CD4-positive, alpha-beta T cell treated with Interleukin-6 for 4 hours (primary cell): ENCODE results near the gene TTLL8.

Experiments used
- DNase-seq: peaks from one replicate; pipeline ENCODE4 v3.0.0-alpha.2; 2020; ENCODE audit warnings: mixed read lengths

The TTLL8 gene

GRCh38 chr22:50039669-50040443 is 18.2 kb downstream of the TTLL8 start:
- DNase-seq: no peak

GRCh38 chr22:50035976-50036724 is 21.9 kb downstream of the TTLL8 start:
- no peak for DNase-seq

DNA sequence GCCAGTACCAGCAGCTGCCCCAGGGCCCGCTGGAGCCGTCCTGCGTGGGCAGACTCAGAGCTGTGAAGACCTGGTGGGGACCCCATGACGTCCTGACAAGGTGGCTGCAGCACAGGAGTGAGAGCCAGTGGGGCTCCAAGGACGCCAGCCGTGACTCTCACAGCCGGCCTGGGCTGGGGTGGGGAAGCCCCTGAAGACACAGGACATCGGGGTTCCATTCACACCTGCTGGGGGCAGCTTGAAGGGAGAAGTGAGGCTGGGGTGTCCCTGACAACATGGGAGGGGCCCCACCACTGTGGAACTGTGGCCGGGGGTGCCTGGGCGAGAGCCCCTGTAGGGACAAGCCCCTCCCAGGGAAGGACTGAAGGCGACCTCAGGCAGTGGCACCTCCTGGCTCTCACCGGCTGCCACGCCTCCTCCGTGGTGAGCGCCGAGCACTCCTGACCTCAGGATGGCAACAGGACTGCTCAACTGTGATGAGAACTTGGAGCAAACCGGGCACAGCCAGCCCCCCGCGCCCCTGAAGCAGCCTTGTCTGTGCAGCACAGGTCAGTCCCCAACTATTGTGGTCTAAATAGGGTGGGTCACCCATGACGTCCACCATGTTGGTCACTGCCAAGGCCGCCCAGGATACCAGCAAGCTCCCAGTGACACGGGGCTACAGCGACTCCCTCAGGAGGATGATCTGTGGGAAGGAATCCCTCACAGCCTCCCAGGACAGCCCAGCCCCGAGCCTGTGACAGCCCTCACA is 22.8 kb downstream of the TTLL8 start:
- DNase-seq: no peak

- DNase-seq: no peak
These were observed 23.7 kb downstream of the TTLL8 start for GRCh38 chr22:50034126-50035081.

DNA sequence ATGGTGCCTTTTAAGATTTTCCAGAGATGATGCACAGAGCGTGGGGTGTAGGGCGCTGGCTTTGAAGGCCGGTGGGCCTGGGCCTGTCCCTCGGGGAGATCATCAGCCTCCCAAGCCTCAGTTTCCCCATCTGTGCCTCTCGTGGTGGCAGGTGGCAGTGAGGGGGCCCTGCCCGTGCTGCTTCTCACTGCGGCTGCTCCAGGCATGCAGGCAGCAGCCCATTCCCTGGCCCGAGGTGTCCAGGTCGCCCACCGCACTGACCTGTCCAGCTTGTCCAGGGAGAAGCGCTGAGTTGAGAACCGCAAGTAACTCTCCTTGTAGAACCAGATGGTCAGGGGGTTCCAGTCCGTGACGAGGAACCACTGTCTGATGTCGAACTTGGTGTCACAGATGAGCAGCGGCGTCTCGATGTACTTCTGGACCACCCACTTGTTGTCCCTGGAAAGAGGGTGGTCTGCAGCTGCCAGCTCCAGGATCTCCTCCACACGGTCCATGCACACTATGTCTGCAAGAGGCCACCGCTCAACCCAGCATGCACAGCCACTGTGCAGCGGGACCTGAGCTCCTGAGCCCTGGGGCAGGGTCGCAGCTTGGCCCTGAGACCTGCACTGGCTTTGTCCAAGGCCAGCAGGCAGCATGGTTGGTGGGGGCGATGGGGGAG is 25.0 kb downstream of the TTLL8 start:
- no peak for DNase-seq

DNA sequence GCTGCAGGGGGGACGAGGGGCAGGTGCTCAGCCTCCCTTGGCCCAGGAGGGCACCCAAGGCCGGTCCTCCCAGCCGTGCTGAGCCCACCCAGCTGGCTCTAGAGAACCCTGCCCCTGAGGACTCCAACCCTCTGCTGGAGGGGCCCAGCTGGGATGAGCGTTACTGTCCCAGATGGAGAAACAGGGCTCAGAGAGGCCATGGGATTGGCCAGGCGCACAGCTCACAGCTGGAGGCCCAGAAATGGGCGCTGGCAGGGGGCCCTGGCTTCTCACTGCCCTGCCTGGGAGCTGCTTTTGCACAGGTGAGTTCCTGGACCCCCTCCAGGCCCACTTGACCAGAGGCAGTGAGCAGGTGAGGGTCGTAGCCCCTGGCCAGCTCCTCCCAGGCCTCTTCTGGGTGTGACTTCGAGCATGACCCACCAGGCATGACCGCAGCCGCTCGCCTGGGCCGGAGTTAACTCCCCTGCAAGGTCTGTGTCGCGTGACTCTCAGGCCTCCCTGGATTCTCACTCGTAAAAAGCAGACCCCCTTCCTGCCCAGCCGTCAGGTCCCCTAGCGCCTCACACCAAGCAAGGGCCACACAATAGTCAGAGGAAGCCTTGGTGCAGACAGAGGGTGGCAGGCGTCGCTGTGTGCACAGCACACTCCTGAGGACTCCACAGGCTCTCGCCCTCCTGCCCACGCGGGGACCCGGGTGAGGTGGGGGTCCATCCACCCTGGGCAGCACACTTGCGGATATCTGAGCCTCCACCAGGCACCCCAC is 25.8 kb downstream of the TTLL8 start:
- no peak for DNase-seq

- no peak for DNase-seq
These were observed 26.7 kb downstream of the TTLL8 start for GRCh38 chr22:50031189-50032091.

GRCh38 chr22:50030297-50031188 is 27.6 kb downstream of the TTLL8 start:
- DNase-seq: peak; percentile 90

GRCh38 chr22:50027639-50028537 is 30.2 kb downstream of the TTLL8 start:
- peak; percentile 67 for DNase-seq

- no peak for DNase-seq
These were observed 32.1 kb downstream of the TTLL8 start for GRCh38 chr22:50025993-50026392.

GRCh38 chr22:50022171-50022819 is 35.8 kb downstream of the TTLL8 start:
- no peak for DNase-seq

GRCh38 chr22:50020606-50021005 is 37.5 kb downstream of the TTLL8 start:
- no peak for DNase-seq

DNA sequence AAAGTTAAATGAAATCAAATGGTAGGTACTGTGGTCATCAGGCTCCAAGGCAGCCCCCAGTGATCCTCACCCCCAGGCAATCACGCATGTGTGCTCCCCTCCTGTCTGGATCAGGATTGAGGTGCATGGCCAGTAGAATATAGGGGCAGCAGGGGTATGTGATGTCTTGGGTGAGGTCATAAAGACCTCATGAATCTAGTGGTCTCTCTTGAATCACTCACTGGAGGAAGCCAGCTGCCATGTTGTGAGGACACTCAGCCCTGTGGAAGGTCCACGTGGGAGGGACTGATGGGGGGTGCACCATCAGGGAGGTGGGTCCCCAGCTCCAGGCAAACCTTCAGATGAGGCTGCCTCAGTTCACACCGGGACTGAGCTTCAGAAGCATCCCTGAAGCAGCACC is 38.8 kb downstream of the TTLL8 start:
- no peak for DNase-seq

DNA sequence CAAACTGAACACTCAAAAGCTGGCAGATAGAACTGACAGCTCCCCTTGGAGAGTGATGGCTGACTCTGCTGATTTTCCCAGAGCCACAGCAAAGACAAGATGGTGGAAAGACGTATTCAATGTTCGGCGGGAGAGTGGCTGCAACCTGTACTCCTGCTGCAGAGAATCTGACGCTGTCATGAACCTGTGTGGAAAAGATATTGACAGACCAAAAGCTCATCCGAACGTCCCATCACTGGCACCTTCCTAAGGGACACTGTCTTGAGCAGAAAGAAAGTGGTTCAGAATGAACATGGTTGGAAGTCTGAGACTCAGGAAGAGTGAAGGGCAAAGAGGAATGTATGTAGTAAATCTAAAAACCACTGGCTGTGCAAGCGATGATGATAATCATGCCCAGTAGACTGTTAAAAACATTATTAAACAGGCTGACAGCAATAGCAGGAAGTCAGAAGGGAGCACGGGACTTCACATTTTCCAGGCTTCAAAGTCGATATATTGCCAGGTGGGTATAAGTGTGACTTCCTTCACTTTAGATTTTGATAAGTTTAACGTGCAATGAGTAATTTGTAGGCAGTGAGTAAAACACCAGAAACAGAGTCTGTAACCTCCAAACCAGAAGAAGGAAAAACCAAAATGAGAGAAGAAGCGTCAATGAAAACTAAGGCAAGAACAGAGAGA is 39.4 kb downstream of the TTLL8 start:
- peak; percentile 46 for DNase-seq

- no peak for DNase-seq
These were observed 40.3 kb downstream of the TTLL8 start for GRCh38 chr22:50017701-50018224.

DNA sequence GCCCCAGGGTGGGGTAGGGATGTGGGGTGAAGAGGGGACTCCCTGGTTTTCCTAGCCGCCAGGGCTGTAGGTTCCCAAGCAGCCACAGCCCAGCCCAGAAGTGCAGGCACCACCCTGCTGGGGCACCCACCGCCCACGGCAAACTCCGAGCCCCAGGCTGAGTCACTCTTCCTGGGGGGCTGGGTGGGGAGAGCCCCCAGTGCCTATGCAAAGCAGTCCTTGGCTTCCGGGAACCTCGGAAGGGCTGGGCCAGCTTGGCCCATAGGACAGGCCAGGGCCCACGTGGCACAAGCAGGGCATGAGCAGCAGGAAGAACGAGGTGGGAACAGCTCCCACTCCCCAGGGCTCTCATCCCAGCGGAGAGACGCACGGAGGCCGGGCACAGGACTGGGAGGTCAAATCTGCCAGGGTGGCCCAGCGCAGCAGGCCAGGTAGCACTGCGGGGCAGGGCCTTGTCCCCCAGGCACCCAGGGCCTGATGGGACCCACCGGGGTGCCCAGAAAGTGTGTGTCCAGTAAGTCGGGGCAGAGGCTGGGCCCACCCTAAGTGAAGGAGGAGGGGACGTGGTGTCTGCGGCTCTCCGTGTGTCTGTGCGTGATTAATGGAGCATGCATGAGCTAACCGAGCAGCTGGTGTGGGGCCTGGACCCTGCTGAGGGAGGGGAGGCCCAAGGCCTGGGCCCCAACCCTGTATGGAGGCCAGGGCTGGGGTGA is 41.0 kb downstream of the TTLL8 start:
- peak; percentile 62 for DNase-seq
